ENCODE measurements around the gene FREY1.

Gene FREY1

GRCh38 chr11:45906965-45907611, at the start of gene FREY1:
Gene FREY1 (minus strand): TSS chr11:45907271. CDS start chr11:45907245, 26 bp downstream.
- no peak for DNase-seq

GRCh38 chr11:45949992-45950407, 42.9 kb upstream of the FREY1 start:
- DNase-seq, result no peak

- DNase-seq, result no peak
Measured at GRCh38 chr11:45948356-45948755, 41.3 kb upstream of the FREY1 start.

- no peak for DNase-seq
Measured at GRCh38 chr11:45947885-45948284, 40.8 kb upstream of the FREY1 start.

- no peak for DNase-seq
Measured at GRCh38 chr11:45945397-45945999, 38.4 kb upstream of the FREY1 start.

GRCh38 chr11:45942381-45942780, 35.3 kb upstream of the FREY1 start:
- DNase-seq, result no peak

- no peak for DNase-seq
Measured at GRCh38 chr11:45941285-45941684, 34.2 kb upstream of the FREY1 start.

GRCh38 chr11:45939836-45940235, 32.8 kb upstream of the FREY1 start:
- no peak for DNase-seq

- no peak for DNase-seq
Measured at GRCh38 chr11:45937916-45938315, 30.8 kb upstream of the FREY1 start.

GRCh38 chr11:45936511-45937054, 29.5 kb upstream of the FREY1 start:
- no peak for DNase-seq

- DNase-seq, result no peak
Measured at GRCh38 chr11:45935349-45936064, 28.4 kb upstream of the FREY1 start.

- no peak for DNase-seq
Measured at GRCh38 chr11:45934580-45935318, 27.7 kb upstream of the FREY1 start.

- no peak for DNase-seq
Measured at GRCh38 chr11:45933846-45934579, 26.9 kb upstream of the FREY1 start.

GRCh38 chr11:45933131-45933831, 26.2 kb upstream of the FREY1 start:
- no peak for DNase-seq

- no peak for DNase-seq
Measured at GRCh38 chr11:45932217-45932616, 25.1 kb upstream of the FREY1 start.

- no peak for DNase-seq
Measured at GRCh38 chr11:45931739-45932138, 24.7 kb upstream of the FREY1 start.

- DNase-seq, result no peak
Measured at GRCh38 chr11:45930951-45931570, 24.0 kb upstream of the FREY1 start.

GRCh38 chr11:45930031-45930794, 23.1 kb upstream of the FREY1 start:
- DNase-seq, result peak; percentile 39

GRCh38 chr11:45929486-45930030, 22.5 kb upstream of the FREY1 start:
- no peak for DNase-seq

- no peak for DNase-seq
Measured at GRCh38 chr11:45928535-45929215, 21.6 kb upstream of the FREY1 start.

Data from NCI-H187 treated with DMSO at 0.1 percent for 48 hours (cell line).